ENCODE results near the gene RPE. TPM values are rescaled to one million over a fixed set of nuclear protein-coding genes. Genes with fewer than 3 reads are reported as not detected.

RPE gene
- polyA plus RNA-seq, 1 experiment = 73.3 TPM

GRCh38 chr2:209993968-209994367, 8.5 kb upstream of the RPE start:
- no peak overlapping the region for H3K4me3 ChIP-seq (ENCODE audit: low read depth, low read length)
- no peak for TF ChIP-seq CTCF (IDR thresholded peaks at IDR 0.05; ENCODE audit: low read depth, low read length)
- CTCF ChIA-PET = no interaction called here
- no peaks in the 10 kb centered on the region for H3K27me3 ChIP-seq (ENCODE audit: control insufficient read depth, insufficient read depth, low read length)
- no peak for DNase-seq (ENCODE audit: low read depth, low spot score)
- POLR2A ChIA-PET = no interaction called here
- no peak overlapping the region for H3K27ac ChIP-seq (ENCODE audit: low read depth, low read length)
- H3K9me3 ChIP-seq (ENCODE audit: control insufficient read depth, insufficient read depth, low read length) = no peaks in the 10 kb centered on the region

GRCh38 chr2:209998596-209998995, 3.8 kb upstream of the RPE start:
- DNase-seq (ENCODE audit: low read depth, low spot score) = no peak
- Histone ChIP-seq H3K27ac (ENCODE audit: low read depth, low read length) (no peak overlapping the region), H3K27me3 (ENCODE audit: control insufficient read depth, insufficient read depth, low read length) (no peaks in the 10 kb centered on the region), H3K4me3 (ENCODE audit: low read depth, low read length) (no peak overlapping the region), H3K9me3 (ENCODE audit: control insufficient read depth, insufficient read depth, low read length) (no peaks in the 10 kb centered on the region; the same call in 1 of the 2 replicates)
- ChIA-PET CTCF (interaction anchor here (0.6 to 1.5 kb wide), 4 partner anchors 9 to 1740 kb away, joined by 3 to 5 read pairs (median 4); no protein-coding TSS in a partner anchor), POLR2A (no interaction called here)
- TF ChIP-seq CTCF (IDR thresholded peaks at IDR 0.05; ENCODE audit: low read depth, low read length) = no peak

- no peak for TF ChIP-seq CTCF (IDR thresholded peaks at IDR 0.05; ENCODE audit: low read depth, low read length)
- CTCF ChIA-PET = interaction anchor here (1.2 kb wide), 1 partner anchor 73 kb away, joined by 5 read pairs; no protein-coding TSS in a partner anchor
- no peak for DNase-seq (ENCODE audit: low read depth, low spot score)
- Histone ChIP-seq H3K27ac (ENCODE audit: low read depth, low read length) (no peak overlapping the region), H3K9me3 (ENCODE audit: control insufficient read depth, insufficient read depth, low read length) (no peaks in the 10 kb centered on the region; the same call in 1 of the 2 replicates), H3K27me3 (ENCODE audit: control insufficient read depth, insufficient read depth, low read length) (no peaks in the 10 kb centered on the region), H3K4me3 (ENCODE audit: low read depth, low read length) (no peak overlapping the region)
- POLR2A ChIA-PET = no interaction called here
Observed at GRCh38 chr2:210000464-210001324, 1.7 kb upstream of the RPE start.

- ChIA-PET CTCF (interaction anchor here (0.6 to 1.0 kb wide), 3 partner anchors 70 to 196 kb away, joined by 3 to 4 read pairs (median 3); no protein-coding TSS in a partner anchor), POLR2A (no interaction called here)
- DNase-seq (ENCODE audit: low read depth, low spot score) = no peak
- Histone ChIP-seq H3K4me3 (ENCODE audit: low read depth, low read length) (peak overlapping the region; percentile 93), H3K27ac (ENCODE audit: low read depth, low read length) (no peak overlapping the region), H3K9me3 (ENCODE audit: control insufficient read depth, insufficient read depth, low read length) (no peaks in the 10 kb centered on the region; the same call in 1 of the 2 replicates), H3K27me3 (ENCODE audit: control insufficient read depth, insufficient read depth, low read length) (no peaks in the 10 kb centered on the region)
- no peak for TF ChIP-seq CTCF (IDR thresholded peaks at IDR 0.05; ENCODE audit: low read depth, low read length)
Observed at GRCh38 chr2:210003359-210003758, 921 bp downstream of the RPE start.

- no peak for DNase-seq (ENCODE audit: low read depth, low spot score)
- H3K27ac ChIP-seq (ENCODE audit: low read depth, low read length) = no peak overlapping the region
- no peaks in the 10 kb centered on the region; the same call in 1 of the 2 replicates for H3K9me3 ChIP-seq (ENCODE audit: control insufficient read depth, insufficient read depth, low read length)
- CTCF ChIA-PET = interaction anchor here (0.6 kb wide), 1 partner anchor 54 kb away, joined by 3 read pairs; no protein-coding TSS in a partner anchor
- H3K27me3 ChIP-seq (ENCODE audit: control insufficient read depth, insufficient read depth, low read length) = no peaks in the 10 kb centered on the region
- POLR2A ChIA-PET = no interaction called here
- no peak for TF ChIP-seq CTCF (IDR thresholded peaks at IDR 0.05; ENCODE audit: low read depth, low read length)
- no peak overlapping the region for H3K4me3 ChIP-seq (ENCODE audit: low read depth, low read length)
Observed at GRCh38 chr2:210004881-210005280, 2.4 kb downstream of the RPE start.

All from AG04450 (cell line).